NT2/D1 (cell line): ENCODE results near the gene SLIT3.

Experiments
- SUZ12 ChIP-seq: IDR thresholded peaks from 2 replicates; pipeline ENCODE4 v1.6.1; 2011; ENCODE audit not compliant: insufficient read length, insufficient read depth; ENCODE audit errors: extremely low read depth
- YY1 ChIP-seq: IDR thresholded peaks from 2 replicates; pipeline ENCODE4 v1.6.1; 2011; ENCODE audit not compliant: insufficient read length, insufficient read depth
- ZNF274 ChIP-seq: IDR thresholded peaks from 2 replicates; pipeline ENCODE4 v1.6.1; 2011; ENCODE audit warnings: mild to moderate bottlenecking, low read depth, low read length

- TF ChIP-seq ZNF274 (no peak), YY1 (no peak), SUZ12 (no peak)
Observed at GRCh38 chr5:168793841-168794837, 506.8 kb downstream of the SLIT3 start.
